ENCODE results near the gene ESYT1.
A peak's percentile ranks its signal among the peaks of the same experiment; 100 is the strongest.

The ESYT1 gene

GRCh38 chr12:56141946-56142784, 14.1 kb downstream of the ESYT1 start:
- H3K4me3 ChIP-seq (replicated peaks; ENCODE audit: insufficient read depth, low read length), result no peak overlapping the region
- peak overlapping the region; percentile 35 for H3K27ac ChIP-seq (replicated peaks)
- DNase-seq (ENCODE audit: low read depth in 1 of 2, low spot score in 1 of 2), result peak in 1 of 2 experiments; percentile 18
- TF ChIP-seq GABPA (IDR thresholded peaks at IDR 0.05; ENCODE audit: low read depth), result no peak
- no peak for TF ChIP-seq CTCF (IDR thresholded peaks at IDR 0.05; ENCODE audit: insufficient read depth, low read length)
- no peak for TF ChIP-seq REST (IDR thresholded peaks at IDR 0.05; ENCODE audit: insufficient replicate concordance, low read depth)
- no peak for TF ChIP-seq SPI1 (IDR thresholded peaks at IDR 0.05; ENCODE audit: borderline replicate concordance, low read depth)
- TF ChIP-seq POLR2AphosphoS5 (IDR thresholded peaks at IDR 0.05; ENCODE audit: low read depth), result no peak
- no peaks in the 10 kb centered on the region for H3K27me3 ChIP-seq (ENCODE audit: insufficient read depth, poor library complexity, severe bottlenecking)

GRCh38 chr12:56143217-56143616, 15.2 kb downstream of the ESYT1 start:
- no peak for DNase-seq (ENCODE audit: low read depth in 1 of 2, low spot score in 1 of 2)
- no peak overlapping the region for H3K4me3 ChIP-seq (replicated peaks; ENCODE audit: insufficient read depth, low read length)
- TF ChIP-seq POLR2AphosphoS5 (IDR thresholded peaks at IDR 0.05; ENCODE audit: low read depth) (no peak), SPI1 (IDR thresholded peaks at IDR 0.05; ENCODE audit: borderline replicate concordance, low read depth) (no peak), GABPA (IDR thresholded peaks at IDR 0.05; ENCODE audit: low read depth) (no peak), REST (IDR thresholded peaks at IDR 0.05; ENCODE audit: insufficient replicate concordance, low read depth) (no peak), CTCF (IDR thresholded peaks at IDR 0.05; ENCODE audit: insufficient read depth, low read length) (no peak)
- no peaks in the 10 kb centered on the region for H3K27me3 ChIP-seq (ENCODE audit: insufficient read depth, poor library complexity, severe bottlenecking)
- H3K27ac ChIP-seq (replicated peaks), result no peak overlapping the region

- H3K27ac ChIP-seq (replicated peaks), result no peak overlapping the region
- H3K27me3 ChIP-seq (ENCODE audit: insufficient read depth, poor library complexity, severe bottlenecking), result no peaks in the 10 kb centered on the region
- TF ChIP-seq GABPA (IDR thresholded peaks at IDR 0.05; ENCODE audit: low read depth) (no peak), SPI1 (IDR thresholded peaks at IDR 0.05; ENCODE audit: borderline replicate concordance, low read depth) (no peak)
- DNase-seq (ENCODE audit: low read depth in 1 of 2, low spot score in 1 of 2), result no peak
- H3K4me3 ChIP-seq (replicated peaks; ENCODE audit: insufficient read depth, low read length), result no peak overlapping the region
Observed at GRCh38 chr12:56143870-56144269, 15.8 kb downstream of the ESYT1 start.

- Histone ChIP-seq H3K27ac (replicated peaks) (no peak overlapping the region), H3K4me3 (replicated peaks; ENCODE audit: insufficient read depth, low read length) (no peak overlapping the region), H3K27me3 (ENCODE audit: insufficient read depth, poor library complexity, severe bottlenecking) (no peaks in the 10 kb centered on the region)
- no peak for TF ChIP-seq REST (IDR thresholded peaks at IDR 0.05; ENCODE audit: insufficient replicate concordance, low read depth)
- no peak for TF ChIP-seq CTCF (IDR thresholded peaks at IDR 0.05; ENCODE audit: insufficient read depth, low read length)
- TF ChIP-seq SPI1 (IDR thresholded peaks at IDR 0.05; ENCODE audit: borderline replicate concordance, low read depth), result no peak
- no peak for TF ChIP-seq GABPA (IDR thresholded peaks at IDR 0.05; ENCODE audit: low read depth)
- no peak for DNase-seq (ENCODE audit: low read depth in 1 of 2, low spot score in 1 of 2)
Observed at GRCh38 chr12:56145217-56145616, 17.1 kb downstream of the ESYT1 start.

All from HL-60 (cell line).